HT-29 (cell line): ENCODE measurements around the gene FOXD4L3. TPM values are rescaled to one million over a fixed set of nuclear protein-coding genes. Genes with fewer than 3 reads are reported as not detected.
"Not testable (repeated sequence)": the region's sequence is repeated elsewhere in the genome, so short reads cannot be mapped to it uniquely, and the experiment has no call there.

Experiments used
- DNase-seq: peaks from one replicate; pipeline ENCODE4 v3.0.0-alpha.2; 2015; ENCODE audit warnings: low spot score
- total RNA-seq: library from RNA; depleted of rRNA; stranded (reverse); fragments of >200 nt; shearing (Covaris generic); gene quantifications from 2 replicates; pipeline ENCODE4 v1.2.3, GENCODE V29; 2014; rRNA removed

Gene FOXD4L3
- total RNA-seq = not detected in 2 replicates

DNA sequence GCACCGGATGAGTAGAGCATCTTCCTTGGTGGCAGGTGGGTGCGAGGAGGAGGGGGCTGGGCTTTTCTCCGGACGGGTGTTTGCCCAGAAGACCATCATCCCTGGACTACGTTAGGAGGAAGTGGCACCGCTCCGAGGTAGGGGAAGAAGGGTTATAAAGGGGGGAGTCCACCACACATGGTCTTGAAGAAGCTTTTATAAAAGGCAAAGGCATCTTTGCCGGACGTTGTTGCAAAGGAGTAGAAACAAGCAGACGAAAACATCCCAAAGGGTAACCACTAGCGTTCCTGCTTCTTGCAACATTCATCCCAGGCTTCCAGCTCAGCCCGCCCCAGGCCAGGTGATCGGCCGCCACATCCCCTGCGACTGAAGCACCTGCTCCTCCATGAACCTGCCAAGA is at the start of gene FOXD4L3:
FOXD4L3 (plus strand) TSS at position 301 of the 400 bp plus-strand sequence; CDS start at position 386, 85 bp downstream.
- not testable (repeated sequence) for DNase-seq

DNA sequence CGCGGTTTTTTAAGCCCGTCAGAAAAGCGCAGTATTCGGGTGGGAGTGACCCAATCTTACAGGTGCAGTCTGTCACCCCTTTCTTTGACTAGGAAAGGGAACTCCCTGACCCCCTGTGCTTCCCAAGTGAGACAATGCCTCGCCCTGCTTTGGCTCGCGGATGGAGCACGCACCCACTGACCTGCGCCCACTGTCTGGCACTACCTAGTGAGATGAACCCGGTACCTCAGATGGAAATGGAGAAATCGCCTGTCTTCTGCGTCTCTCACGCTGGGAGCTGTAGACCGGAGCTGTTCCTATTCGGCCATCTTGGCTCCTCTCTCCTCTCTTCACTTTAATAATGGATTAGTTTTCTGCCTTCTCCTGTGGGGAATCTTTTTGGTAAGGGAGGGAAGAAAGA is 21.6 kb upstream of the FOXD4L3 start:
- DNase-seq = not testable (repeated sequence)

GRCh38 chr9:68303771-68304170 is 1.1 kb downstream of the FOXD4L3 start:
- not testable (repeated sequence) for DNase-seq

DNA sequence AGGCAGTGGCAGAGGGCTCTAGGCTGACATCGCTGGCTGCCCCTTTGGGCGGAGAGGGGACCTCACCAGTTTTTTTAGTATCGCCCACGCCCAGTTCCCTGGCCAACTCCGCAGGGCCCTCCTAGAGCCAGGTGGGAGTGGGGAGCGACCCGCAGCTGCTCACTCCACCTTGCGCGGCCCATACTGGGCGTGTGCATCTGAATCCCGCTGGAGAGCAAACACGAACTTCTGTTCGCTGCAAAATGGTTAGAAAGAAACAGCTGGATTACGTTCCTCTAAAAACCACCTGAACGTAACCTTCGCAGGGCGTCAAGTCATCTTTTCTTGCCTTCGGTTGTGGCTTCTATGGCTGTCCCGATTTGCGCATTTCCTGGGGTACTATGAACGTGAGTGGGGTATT is 1.5 kb downstream of the FOXD4L3 start:
- DNase-seq = not testable (repeated sequence)

DNA sequence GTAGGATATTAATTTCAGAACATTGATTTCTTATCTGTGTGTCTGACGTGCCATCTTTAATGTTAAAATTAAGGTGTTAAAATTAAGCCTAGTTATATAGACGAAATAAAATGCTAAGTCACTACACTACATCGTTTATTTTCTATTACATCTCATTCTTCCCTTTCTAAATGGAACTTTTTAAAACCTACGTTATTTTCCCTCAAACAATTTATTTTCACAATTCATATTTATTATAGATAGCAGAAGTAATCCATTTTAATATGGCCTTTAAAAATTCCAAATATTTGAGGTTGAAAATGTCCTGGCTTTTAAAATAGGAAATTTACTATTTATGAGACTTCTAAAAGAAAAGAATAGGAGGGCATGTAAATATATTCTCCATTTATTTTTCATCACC is 2.1 kb downstream of the FOXD4L3 start:
- not testable (repeated sequence) for DNase-seq

GRCh38 chr9:68305680-68306285 is 3.1 kb downstream of the FOXD4L3 start:
- not testable (repeated sequence) for DNase-seq

- not testable (repeated sequence) for DNase-seq
Observed at GRCh38 chr9:68306391-68306964, 3.8 kb downstream of the FOXD4L3 start.

GRCh38 chr9:68307127-68307526 is 4.5 kb downstream of the FOXD4L3 start:
- not testable (repeated sequence) for DNase-seq

DNA sequence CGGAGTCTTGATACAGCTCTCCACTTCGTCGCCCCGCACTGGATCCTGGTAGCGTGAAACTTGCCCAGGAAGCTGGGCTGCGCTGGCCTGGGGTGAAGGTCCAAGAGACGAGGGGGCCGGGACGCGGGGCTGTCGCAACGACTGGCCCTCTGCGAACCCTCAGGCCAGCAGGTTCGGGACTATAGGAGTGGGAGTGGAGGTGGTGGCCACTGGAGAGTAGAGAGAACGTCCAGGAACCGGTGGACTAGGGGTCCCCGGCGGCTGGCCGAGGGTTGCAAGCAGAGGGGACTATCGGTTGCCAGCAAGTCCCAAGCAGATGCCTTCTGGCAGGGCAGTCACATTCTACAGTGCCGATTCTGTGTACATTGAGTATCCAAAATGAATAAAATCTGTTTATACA is 5.0 kb downstream of the FOXD4L3 start:
- DNase-seq = not testable (repeated sequence)

- DNase-seq = not testable (repeated sequence)
Observed at GRCh38 chr9:68311208-68311607, 8.5 kb downstream of the FOXD4L3 start.

- not testable (repeated sequence) for DNase-seq
Observed at GRCh38 chr9:68318209-68318608, 15.5 kb downstream of the FOXD4L3 start.

DNA sequence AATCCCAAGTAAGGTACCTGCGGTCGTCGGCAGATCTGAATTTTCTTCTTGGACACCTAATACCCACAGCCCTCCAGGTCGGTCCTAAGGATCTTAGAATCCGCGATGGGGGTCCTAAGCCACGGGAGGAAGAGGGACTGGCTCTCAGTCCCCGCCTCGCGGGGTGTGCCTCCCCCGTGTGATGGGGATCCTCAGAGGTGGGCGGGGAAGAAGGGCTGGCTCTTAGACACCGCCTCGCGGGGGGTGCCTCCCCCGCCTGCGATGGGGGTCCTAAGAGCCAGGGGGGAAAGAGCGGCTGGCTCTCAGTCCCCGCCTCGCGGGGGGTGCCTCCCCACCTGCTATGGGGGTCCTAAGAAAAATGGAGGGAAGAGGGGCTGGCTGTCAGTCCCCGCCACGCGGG is 21.1 kb downstream of the FOXD4L3 start:
- not testable (repeated sequence) for DNase-seq

DNA sequence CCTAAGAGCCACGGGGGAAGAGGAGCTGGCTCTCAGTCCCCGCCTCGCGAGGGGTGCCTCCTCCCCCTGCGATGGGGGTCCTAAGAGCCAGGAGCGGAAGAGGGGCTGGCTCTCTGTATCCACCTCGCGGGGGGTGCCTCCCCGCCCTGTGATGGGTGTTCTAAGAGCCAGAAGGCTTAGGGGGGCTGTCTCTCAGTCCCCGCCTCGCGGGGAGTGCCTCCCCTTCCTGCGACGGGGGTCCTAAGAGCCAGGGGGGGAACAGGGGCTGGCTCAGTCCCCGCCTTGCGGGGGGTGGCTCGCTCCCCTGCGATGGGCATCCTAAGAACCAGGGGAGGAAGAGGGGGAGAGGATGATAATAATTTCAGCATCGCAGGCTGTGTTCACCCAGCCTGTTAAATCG is 21.9 kb downstream of the FOXD4L3 start:
- DNase-seq = not testable (repeated sequence)

GRCh38 chr9:68329106-68329505 is 26.4 kb downstream of the FOXD4L3 start:
- not testable (repeated sequence) for DNase-seq

DNA sequence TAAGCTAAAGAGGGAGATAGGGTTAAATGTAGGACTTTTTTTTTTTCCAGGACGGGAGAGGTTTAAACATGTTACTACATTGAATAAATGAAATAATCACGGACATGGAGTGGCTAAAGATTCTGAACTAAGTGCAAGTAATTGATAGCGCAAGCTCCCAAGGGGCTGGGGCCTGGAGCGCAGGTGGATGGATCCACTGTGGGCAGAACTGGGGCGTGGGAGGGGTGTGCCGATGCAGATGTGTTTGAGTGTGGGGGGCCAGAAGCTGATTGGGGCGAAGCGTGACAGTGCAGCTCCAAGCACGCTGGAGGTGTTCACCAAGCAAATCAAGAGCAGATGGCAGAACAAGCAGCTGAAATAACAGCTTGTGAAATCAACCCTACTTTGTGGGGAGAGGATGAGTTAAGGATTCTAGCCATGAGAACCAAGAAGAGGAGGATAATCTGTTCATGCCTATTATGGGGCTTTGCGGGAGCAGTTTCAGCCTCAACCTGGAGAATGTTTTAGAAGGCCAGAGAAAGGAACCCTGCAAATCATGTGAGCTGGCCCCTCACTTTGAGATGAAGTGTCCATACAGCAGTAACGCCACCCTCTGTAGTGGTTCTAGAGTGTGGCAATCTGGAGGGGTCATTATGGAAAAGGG is 28.0 kb downstream of the FOXD4L3 start:
- DNase-seq = not testable (repeated sequence)

- DNase-seq = not testable (repeated sequence)
Observed at GRCh38 chr9:68332122-68332521, 29.5 kb downstream of the FOXD4L3 start.

GRCh38 chr9:68335935-68336334 is 33.3 kb downstream of the FOXD4L3 start:
- not testable (repeated sequence) for DNase-seq

DNA sequence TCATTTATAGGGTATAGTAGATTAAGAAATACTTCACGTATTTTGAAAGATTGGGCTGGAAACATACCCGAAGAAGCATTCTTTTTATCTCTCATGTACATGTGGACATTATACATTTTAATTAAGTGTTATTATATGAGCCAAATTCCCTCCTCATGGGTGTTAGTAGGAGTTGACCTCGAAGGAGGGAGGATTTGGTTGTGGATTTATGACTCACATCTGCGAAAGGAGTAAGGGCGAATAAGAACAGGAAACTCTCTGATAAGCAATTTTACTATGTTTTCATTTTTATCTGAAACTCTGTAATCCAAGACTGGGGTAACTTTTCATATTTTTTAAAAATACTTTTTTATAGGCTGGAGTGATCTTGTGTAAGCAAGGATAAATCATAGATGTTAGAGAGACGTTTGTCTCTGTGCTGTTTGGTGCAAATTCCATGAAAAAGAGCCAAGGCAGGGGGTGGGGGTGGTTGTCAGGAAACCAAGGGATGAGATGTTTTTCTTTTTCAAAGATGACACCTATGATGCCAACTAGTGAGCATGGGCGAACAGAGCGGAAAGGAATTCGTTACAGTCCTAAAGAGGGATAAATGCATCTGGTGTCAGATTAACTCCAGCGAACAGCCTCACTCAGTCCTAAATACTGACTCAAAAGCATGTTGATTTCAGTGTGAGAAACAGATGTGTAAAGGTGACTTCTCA is 34.1 kb downstream of the FOXD4L3 start:
- DNase-seq = not testable (repeated sequence)

DNA sequence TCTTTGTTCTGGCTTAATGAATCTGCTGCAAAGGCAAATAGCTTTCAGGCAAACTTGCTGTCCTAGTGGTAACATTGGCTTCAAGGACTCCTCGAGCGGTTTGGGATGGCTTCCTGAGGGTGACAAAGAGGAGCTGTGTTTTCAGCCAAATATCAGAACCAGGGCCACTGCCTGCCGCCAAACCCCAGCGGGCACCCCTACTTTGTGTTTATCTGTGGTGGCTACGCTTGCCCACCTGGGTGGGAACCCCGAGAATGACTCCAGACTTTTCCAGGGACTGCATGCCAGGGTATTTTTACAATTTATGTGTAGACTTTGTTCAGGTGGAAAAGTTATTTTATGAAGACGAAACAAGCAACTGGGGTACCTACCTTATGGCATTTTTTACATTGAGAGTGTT is 35.3 kb downstream of the FOXD4L3 start:
- not testable (repeated sequence) for DNase-seq

GRCh38 chr9:68342265-68343025 is 39.8 kb downstream of the FOXD4L3 start:
- not testable (repeated sequence) for DNase-seq

- DNase-seq = not testable (repeated sequence)
Observed at GRCh38 chr9:68343242-68343641, 40.6 kb downstream of the FOXD4L3 start.
